HepG2 (cell line): ENCODE data around the gene PRIM2.

Source experiments
- BATF2 ChIP-seq: sonication (generic); formaldehyde crosslinking; IDR thresholded peaks from 2 replicates; pipeline ENCODE4 v1.8.0; 2022; ENCODE audit warnings: mild to moderate bottlenecking, missing genetic modification reagents, moderate library complexity
- CTCF ChIP-seq: sonication (generic); formaldehyde crosslinking; IDR thresholded peaks from 2 replicates; pipeline ENCODE4 v1.5.0; 2020; ENCODE audit warnings: mild to moderate bottlenecking, missing genetic modification reagents, moderate library complexity
- EP300 ChIP-seq, 3 experiments: sonication (generic) in 1 of 3; formaldehyde crosslinking in 1 of 3; IDR thresholded peaks; 2 replicates each; pipeline versions ENCODE4 v1.5.1 to v1.6.1; 2011 to 2020; ENCODE audit warnings: low read depth in 2 of 3, low read length in 2 of 3, borderline replicate concordance in 1 of 3, improper control_type of control experiment in 1 of 3, mild to moderate bottlenecking in 1 of 3, missing genetic modification reagents in 1 of 3, moderate library complexity in 1 of 3
- EZH2 ChIP-seq: conservative IDR thresholded peaks from 2 replicates; pipeline ENCODE4 v1.6.1; 2012; ENCODE audit warnings: mild to moderate bottlenecking, low read depth, low read length, moderate library complexity
- HES4 ChIP-seq: sonication (generic); formaldehyde crosslinking; IDR thresholded peaks from 2 replicates; pipeline ENCODE4 v1.9.0; 2021; ENCODE audit warnings: mild to moderate bottlenecking, missing genetic modification reagents, borderline replicate concordance
- HOXA5 ChIP-seq: sonication (generic); formaldehyde crosslinking; IDR thresholded peaks from 2 replicates; pipeline ENCODE4 v1.4.0; 2020; ENCODE audit warnings: missing genetic modification reagents
- HOXA7 ChIP-seq: sonication (generic); formaldehyde crosslinking; IDR thresholded peaks from 2 replicates; pipeline ENCODE4 v1.8.1; 2022; ENCODE audit warnings: mild to moderate bottlenecking, missing genetic modification reagents, moderate library complexity
- KDM6A ChIP-seq: IDR thresholded peaks from 2 replicates; pipeline ENCODE4 v1.6.1; 2016; ENCODE audit warnings: low read depth
- POLR2AphosphoS2 ChIP-seq: IDR thresholded peaks from 2 replicates; pipeline ENCODE4 v1.6.1; 2011; ENCODE audit warnings: low read depth, low read length, improper control_type of control experiment
- YY1 ChIP-seq: IDR thresholded peaks from 2 replicates; pipeline ENCODE4 v1.6.1; 2011; ENCODE audit warnings: low read length, low read depth, moderate library complexity, mild to moderate bottlenecking; ENCODE audit not compliant: insufficient read depth, insufficient replicate concordance
- ZBTB7A ChIP-seq: sonication (generic); formaldehyde crosslinking; IDR thresholded peaks from 2 replicates; pipeline ENCODE4 v1.8.0; 2022; ENCODE audit warnings: mild to moderate bottlenecking, missing genetic modification reagents
- ZIK1 ChIP-seq: sonication (generic); formaldehyde crosslinking; IDR thresholded peaks from 2 replicates; pipeline ENCODE4 v1.5.0; 2020; ENCODE audit warnings: mild to moderate bottlenecking, low read depth, missing genetic modification reagents, borderline replicate concordance

GRCh38 chr6:57283911-57284455 is 33.4 kb upstream of the PRIM2 start:
- TF ChIP-seq HOXA5 (CRISPR knock-in tag): no peak
- TF ChIP-seq CTCF (CRISPR knock-in tag): no peak
- TF ChIP-seq ZIK1 (CRISPR knock-in tag): no peak
- no peak for TF ChIP-seq YY1
- TF ChIP-seq HES4 (CRISPR knock-in tag): no peak
- no peak for TF ChIP-seq BATF2
- no peak for TF ChIP-seq HOXA7 (CRISPR knock-in tag)
- TF ChIP-seq KDM6A (CRISPR knock-in tag): no peak
- no peak for TF ChIP-seq EZH2
- TF ChIP-seq ZBTB7A (CRISPR knock-in tag): no peak
- no peak for TF ChIP-seq EP300 (IDR thresholded peaks at IDR 0.05; ENCODE audit: low read depth in 2 of 2, low read length in 2 of 2)
- no peak for TF ChIP-seq EP300 (CRISPR knock-in tag; IDR thresholded peaks at IDR 0.05; ENCODE audit: borderline replicate concordance)
- TF ChIP-seq POLR2AphosphoS2: no peak
